ENCODE data around the gene RNF114.
"Not testable (repeated sequence)": the region's sequence is repeated elsewhere in the genome, so short reads cannot be mapped to it uniquely, and the experiment has no call there.

RNF114 gene

GRCh38 chr20:49937027-49937929, 1.1 kb downstream of the RNF114 start:
- H3K27ac Mint-ChIP-seq: peak overlapping the region; percentile 88
- no peaks in the 10 kb centered on the region for H3K27me3 Mint-ChIP-seq
- peaks cover 65% of the 10 kb centered on the region for H3K4me1 Mint-ChIP-seq
- ATAC-seq: no peak
- H3K36me3 Mint-ChIP-seq: peaks cover 18% of the 10 kb centered on the region
- peak overlapping the region; percentile 98 for H3K4me3 Mint-ChIP-seq
- H3K9me3 Mint-ChIP-seq: no peaks in the 10 kb centered on the region

- peaks cover 65% of the 10 kb centered on the region for H3K4me1 Mint-ChIP-seq
- ATAC-seq: no peak
- peak overlapping the region; percentile 98 for H3K4me3 Mint-ChIP-seq
- H3K27ac Mint-ChIP-seq: peak overlapping the region; percentile 88
- no peaks in the 10 kb centered on the region for H3K27me3 Mint-ChIP-seq
- H3K9me3 Mint-ChIP-seq: no peaks in the 10 kb centered on the region
- H3K36me3 Mint-ChIP-seq: peaks cover 24% of the 10 kb centered on the region
Measured at GRCh38 chr20:49938173-49939163, 2.3 kb downstream of the RNF114 start.

- no peak for ATAC-seq
- no peaks in the 10 kb centered on the region for H3K9me3 Mint-ChIP-seq
- H3K27ac Mint-ChIP-seq: no peak overlapping the region
- H3K27me3 Mint-ChIP-seq: no peaks in the 10 kb centered on the region
- peaks cover 36% of the 10 kb centered on the region for H3K36me3 Mint-ChIP-seq
- peaks cover 54% of the 10 kb centered on the region for H3K4me1 Mint-ChIP-seq
- H3K4me3 Mint-ChIP-seq: no peak overlapping the region
Measured at GRCh38 chr20:49941456-49941855, 5.3 kb downstream of the RNF114 start.

GRCh38 chr20:49942303-49942702, 6.1 kb downstream of the RNF114 start:
- no peak for ATAC-seq
- Mint-ChIP-seq H3K36me3 (peaks cover 45% of the 10 kb centered on the region), H3K4me3 (no peak overlapping the region), H3K27me3 (no peaks in the 10 kb centered on the region), H3K27ac (no peak overlapping the region), H3K4me1 (peaks cover 46% of the 10 kb centered on the region), H3K9me3 (no peaks in the 10 kb centered on the region)

- Mint-ChIP-seq H3K27ac (no peak overlapping the region), H3K9me3 (no peaks in the 10 kb centered on the region), H3K36me3 (peaks cover 51% of the 10 kb centered on the region), H3K4me1 (peaks cover 42% of the 10 kb centered on the region), H3K4me3 (no peak overlapping the region), H3K27me3 (no peaks in the 10 kb centered on the region)
- no peak for ATAC-seq
Measured at GRCh38 chr20:49942942-49943341, 6.7 kb downstream of the RNF114 start.

- H3K27me3 Mint-ChIP-seq: no peaks in the 10 kb centered on the region
- H3K4me1 Mint-ChIP-seq: peaks cover 33% of the 10 kb centered on the region
- ATAC-seq: no peak
- no peak overlapping the region for H3K4me3 Mint-ChIP-seq
- H3K36me3 Mint-ChIP-seq: peaks cover 61% of the 10 kb centered on the region
- H3K9me3 Mint-ChIP-seq: no peaks in the 10 kb centered on the region
- no peak overlapping the region for H3K27ac Mint-ChIP-seq
Measured at GRCh38 chr20:49945306-49945700, 9.1 kb downstream of the RNF114 start.

- Mint-ChIP-seq H3K36me3 (peaks cover 66% of the 10 kb centered on the region), H3K4me1 (peaks cover 30% of the 10 kb centered on the region), H3K4me3 (no peak overlapping the region), H3K27ac (no peak overlapping the region), H3K9me3 (no peaks in the 10 kb centered on the region), H3K27me3 (no peaks in the 10 kb centered on the region)
- no peak for ATAC-seq
Measured at GRCh38 chr20:49945701-49946477, 9.7 kb downstream of the RNF114 start.

- H3K4me1 Mint-ChIP-seq: peaks cover 22% of the 10 kb centered on the region
- ATAC-seq: no peak
- H3K27ac Mint-ChIP-seq: peak overlapping the region; percentile 53
- H3K36me3 Mint-ChIP-seq: peaks cover 70% of the 10 kb centered on the region
- no peaks in the 10 kb centered on the region for H3K27me3 Mint-ChIP-seq
- no peaks in the 10 kb centered on the region for H3K9me3 Mint-ChIP-seq
- H3K4me3 Mint-ChIP-seq: no peak overlapping the region
Measured at GRCh38 chr20:49948178-49948577, 12.0 kb downstream of the RNF114 start.

- no peaks in the 10 kb centered on the region for H3K27me3 Mint-ChIP-seq
- H3K4me3 Mint-ChIP-seq: no peak overlapping the region
- ATAC-seq: no peak
- peaks cover 70% of the 10 kb centered on the region for H3K36me3 Mint-ChIP-seq
- H3K27ac Mint-ChIP-seq: peak overlapping the region; percentile 53
- H3K4me1 Mint-ChIP-seq: peaks cover 22% of the 10 kb centered on the region
- H3K9me3 Mint-ChIP-seq: no peaks in the 10 kb centered on the region
Measured at GRCh38 chr20:49948809-49949507, 12.8 kb downstream of the RNF114 start.

GRCh38 chr20:49951151-49951550, 15.0 kb downstream of the RNF114 start:
- Mint-ChIP-seq H3K4me1 (peaks cover 17% of the 10 kb centered on the region), H3K27ac (no peak overlapping the region), H3K4me3 (no peak overlapping the region), H3K27me3 (no peaks in the 10 kb centered on the region), H3K9me3 (no peaks in the 10 kb centered on the region), H3K36me3 (peaks cover 71% of the 10 kb centered on the region)
- ATAC-seq: no peak

GRCh38 chr20:49955167-49955566, 19.0 kb downstream of the RNF114 start:
- Mint-ChIP-seq H3K27ac (no peak overlapping the region), H3K36me3 (peaks cover 58% of the 10 kb centered on the region)

GRCh38 chr20:49955830-49956396, 19.7 kb downstream of the RNF114 start:
- ATAC-seq, H3K27me3 Mint-ChIP-seq, H3K9me3 Mint-ChIP-seq, H3K27ac Mint-ChIP-seq, H3K4me3 Mint-ChIP-seq: not testable (repeated sequence)
- peaks cover 52% of the 10 kb centered on the region for H3K36me3 Mint-ChIP-seq
- H3K4me1 Mint-ChIP-seq: peaks cover 26% of the 10 kb centered on the region

More at GRCh38 chr20:49955167-49955566, 19.0 kb downstream of the RNF114 start:
- Mint-ChIP-seq H3K27me3 (no peaks in the 10 kb centered on the region), H3K4me1 (peaks cover 26% of the 10 kb centered on the region), H3K4me3 (no peak overlapping the region), H3K9me3 (no peaks in the 10 kb centered on the region)
- no peak for ATAC-seq

GRCh38 chr20:49956689-49957088, 20.5 kb downstream of the RNF114 start:
- Mint-ChIP-seq H3K4me1 (peaks cover 26% of the 10 kb centered on the region), H3K27me3 (no peaks in the 10 kb centered on the region), H3K27ac (peak overlapping the region; percentile 92), H3K4me3 (no peak overlapping the region), H3K36me3 (peaks cover 53% of the 10 kb centered on the region), H3K9me3 (no peaks in the 10 kb centered on the region)
- ATAC-seq: no peak
